Measurements from ENCODE around the gene ANKRD33.

Gene ANKRD33

GRCh38 chr12:51862947-51863346 lies 25.0 kb upstream of the ANKRD33 start:
- DNase-seq: no peak

GRCh38 chr12:51863363-51863932 lies 24.5 kb upstream of the ANKRD33 start:
- no peak for DNase-seq

- DNase-seq: peak; percentile 73
Measured at GRCh38 chr12:51863933-51864832, 23.7 kb upstream of the ANKRD33 start.

GRCh38 chr12:51864833-51865670 lies 22.9 kb upstream of the ANKRD33 start:
- DNase-seq: no peak

- no peak for DNase-seq
Measured at GRCh38 chr12:51865757-51866270, 22.1 kb upstream of the ANKRD33 start.

- no peak for DNase-seq
Measured at GRCh38 chr12:51866324-51866723, 21.6 kb upstream of the ANKRD33 start.

- DNase-seq: no peak
Measured at GRCh38 chr12:51866762-51867161, 21.1 kb upstream of the ANKRD33 start.

GRCh38 chr12:51867371-51867770 lies 20.5 kb upstream of the ANKRD33 start:
- no peak for DNase-seq

GRCh38 chr12:51867796-51868428 lies 20.0 kb upstream of the ANKRD33 start:
- no peak for DNase-seq

- no peak for DNase-seq
Measured at GRCh38 chr12:51868821-51869495, 18.9 kb upstream of the ANKRD33 start.

- no peak for DNase-seq
Measured at GRCh38 chr12:51869496-51869865, 18.4 kb upstream of the ANKRD33 start.

- DNase-seq: no peak
Measured at GRCh38 chr12:51869931-51870330, 18.0 kb upstream of the ANKRD33 start.

- no peak for DNase-seq
Measured at GRCh38 chr12:51870504-51870903, 17.4 kb upstream of the ANKRD33 start.

GRCh38 chr12:51871126-51871525 lies 16.8 kb upstream of the ANKRD33 start:
- no peak for DNase-seq

GRCh38 chr12:51871918-51872688 lies 15.8 kb upstream of the ANKRD33 start:
- no peak for DNase-seq

- DNase-seq: no peak
Measured at GRCh38 chr12:51872689-51872981, 15.3 kb upstream of the ANKRD33 start.

- DNase-seq: no peak
Measured at GRCh38 chr12:51873251-51873994, 14.5 kb upstream of the ANKRD33 start.

GRCh38 chr12:51874000-51874399 lies 13.9 kb upstream of the ANKRD33 start:
- no peak for DNase-seq

GRCh38 chr12:51874486-51874885 lies 13.4 kb upstream of the ANKRD33 start:
- no peak for DNase-seq

GRCh38 chr12:51879102-51879501 lies 8.8 kb upstream of the ANKRD33 start:
- no peak for DNase-seq

GRCh38 chr12:51883295-51883694 lies 4.6 kb upstream of the ANKRD33 start:
- no peak for DNase-seq
